Trophoblast cell (in vitro differentiated cells and primary cell): ENCODE measurements around the gene TSSK1B.

Experiments
- DNase-seq, 2 donors: peaks; one replicate each; pipeline ENCODE4 v3.0.0-alpha.2; 2016
- H2AFZ ChIP-seq: 2 replicates; pipeline ENCODE4 v1.6.1; 2013; ENCODE audit warnings: low read length, moderate library complexity, mild to moderate bottlenecking; ENCODE audit not compliant: insufficient read depth, poor library complexity
- H2AK5ac ChIP-seq: 2 replicates; pipeline ENCODE4 v1.6.1; 2013; ENCODE audit warnings: mild to moderate bottlenecking, low read length
- H2BK120ac ChIP-seq: 2 replicates; pipeline ENCODE4 v1.6.1; 2013; ENCODE audit warnings: low read length, mild to moderate bottlenecking, moderate library complexity; ENCODE audit not compliant: insufficient read depth, poor library complexity
- H2BK12ac ChIP-seq: 2 replicates; pipeline ENCODE4 v1.6.1; 2013; ENCODE audit warnings: mild to moderate bottlenecking, low read length, moderate library complexity
- H2BK5ac ChIP-seq: 2 replicates; pipeline ENCODE4 v1.6.1; 2013; ENCODE audit warnings: low read length, low read depth, moderate library complexity, mild to moderate bottlenecking; ENCODE audit not compliant: poor library complexity
- H3K14ac ChIP-seq: 2 replicates; pipeline ENCODE4 v1.6.1; 2013; ENCODE audit warnings: mild to moderate bottlenecking, low read length
- H3K18ac ChIP-seq: 2 replicates; pipeline ENCODE4 v1.6.1; 2013; ENCODE audit warnings: mild to moderate bottlenecking, low read length
- H3K23ac ChIP-seq: 2 replicates; pipeline ENCODE4 v1.6.1; 2013; ENCODE audit warnings: low read length
- H3K27ac ChIP-seq: 2 replicates; pipeline ENCODE4 v1.5.1; 2013; ENCODE audit warnings: low read depth, mild to moderate bottlenecking, inconsistent platforms, low read length, moderate library complexity
- H3K27me3 ChIP-seq: 2 replicates; pipeline ENCODE4 v1.6.1; 2013; ENCODE audit warnings: inconsistent platforms, mild to moderate bottlenecking, low read length, moderate library complexity; ENCODE audit not compliant: insufficient read depth
- H3K36me3 ChIP-seq, 2 experiments: 1 replicate in 1 of 2; 2 replicates in 1 of 2; pipeline ENCODE4 v1.6.1; 2013; ENCODE audit warnings: low read length in 2 of 2, mild to moderate bottlenecking in 2 of 2, moderate library complexity in 1 of 2; ENCODE audit not compliant: insufficient read depth in 2 of 2, control insufficient read depth in 1 of 2
- H3K4ac ChIP-seq: 2 replicates; pipeline ENCODE4 v1.6.1; 2013; ENCODE audit warnings: low read depth, mild to moderate bottlenecking, low read length, moderate library complexity
- H3K4me1 ChIP-seq, 2 experiments: 1 replicate in 1 of 2; 2 replicates in 1 of 2; pipeline ENCODE4 v1.6.1; 2013; ENCODE audit warnings: low read length in 2 of 2, mild to moderate bottlenecking in 2 of 2, moderate library complexity in 1 of 2; ENCODE audit not compliant: insufficient read depth in 2 of 2, control insufficient read depth in 1 of 2
- H3K4me2 ChIP-seq: 2 replicates; pipeline ENCODE4 v1.6.1; 2013; ENCODE audit warnings: inconsistent platforms, mild to moderate bottlenecking, low read length, moderate library complexity
- H3K4me3 ChIP-seq: 2 replicates; pipeline ENCODE4 v1.5.1; 2013; ENCODE audit warnings: mild to moderate bottlenecking, low read depth, low read length, inconsistent platforms
- H3K79me1 ChIP-seq: one replicate; pipeline ENCODE4 v1.6.1; 2013; ENCODE audit warnings: low read length
- H3K79me2 ChIP-seq: 2 replicates; pipeline ENCODE4 v1.6.1; 2013; ENCODE audit warnings: low read length, mild to moderate bottlenecking; ENCODE audit not compliant: control insufficient read depth, insufficient read depth, poor library complexity
- H3K9ac ChIP-seq: 2 replicates; pipeline ENCODE4 v1.6.1; 2013; ENCODE audit warnings: mild to moderate bottlenecking, low read length
- H3K9me3 ChIP-seq: 2 replicates; pipeline ENCODE4 v1.6.1; 2013; ENCODE audit warnings: low read depth, mild to moderate bottlenecking, control low read depth, inconsistent platforms, low read length; ENCODE audit not compliant: insufficient read depth
- H4K12ac ChIP-seq: 2 replicates; pipeline ENCODE4 v1.6.1; 2013; ENCODE audit warnings: low read depth, mild to moderate bottlenecking, low read length, moderate library complexity
- H4K8ac ChIP-seq: 2 replicates; pipeline ENCODE4 v1.6.1; 2013; ENCODE audit warnings: low read depth, mild to moderate bottlenecking, low read length, moderate library complexity
- H4K91ac ChIP-seq: one replicate; pipeline ENCODE4 v1.6.1; 2013; ENCODE audit warnings: low read depth, mild to moderate bottlenecking, low read length, moderate library complexity
- whole genome bisulfite sequencing: extraction: QIAGEN DNeasy Blood & Tissue Kit; methylation state at CpG from one replicate; pipeline ENCODE4 v1.1.7; 2013; ENCODE audit warnings: missing lambda C conversion rate; ENCODE audit not compliant: insufficient read length, insufficient coverage; ENCODE audit errors: extremely low coverage; 5-methylcytosine and 5-hydroxymethylcytosine counted together

The TSSK1B gene

DNA sequence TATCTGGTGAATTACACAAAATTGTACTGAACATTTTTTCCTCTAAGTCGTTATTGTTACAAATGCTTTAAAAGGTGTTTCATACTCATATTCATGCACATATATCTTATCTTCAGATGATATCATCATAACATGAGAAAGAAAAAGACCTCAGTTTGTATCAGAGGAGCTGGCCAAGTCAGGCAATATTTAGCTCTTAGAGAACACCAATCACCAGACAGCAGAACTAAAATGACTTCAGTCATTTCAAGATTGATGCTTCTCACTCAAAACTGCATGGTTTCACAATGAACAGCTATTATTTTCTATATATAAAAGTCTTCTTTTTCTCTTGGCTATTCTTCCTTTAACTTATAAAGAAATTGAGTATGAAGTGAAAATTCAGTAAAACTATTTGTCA, 44.6 kb downstream of the TSSK1B start:
- Histone ChIP-seq H2BK12ac (no peak overlapping the region), H3K9ac (no peak overlapping the region), H2AFZ (no peak overlapping the region), H3K27me3 (no peaks in the 10 kb centered on the region), H3K4me3 (no peak overlapping the region), H4K91ac (no peak overlapping the region), H4K8ac (no peak overlapping the region), H2AK5ac (no peak overlapping the region), H3K9me3 (no peaks in the 10 kb centered on the region), H3K4me1 (no peaks in the 10 kb centered on the region), H2BK5ac (no peak overlapping the region), H3K4ac (no peak overlapping the region), H3K14ac (no peak overlapping the region), H3K4me2 (no peak overlapping the region), H4K12ac (no peak overlapping the region), H3K79me2 (no peaks in the 10 kb centered on the region), H3K36me3 (no peaks in the 10 kb centered on the region), H3K23ac (no peak overlapping the region), H3K79me1 (no peaks in the 10 kb centered on the region), H2BK120ac (no peak overlapping the region), H3K27ac (no peak overlapping the region), H3K18ac (no peak overlapping the region)
- no CpG with 5 or more reads among the region's 1 CpG for WGBS
- DNase-seq = no peak

- no peak overlapping the region for H3K4me2 ChIP-seq
- WGBS = no CpG with 5 or more reads among the region's 4 CpGs
Measured at GRCh38 chr5:113389116-113389515, 45.7 kb downstream of the TSSK1B start.

DNA sequence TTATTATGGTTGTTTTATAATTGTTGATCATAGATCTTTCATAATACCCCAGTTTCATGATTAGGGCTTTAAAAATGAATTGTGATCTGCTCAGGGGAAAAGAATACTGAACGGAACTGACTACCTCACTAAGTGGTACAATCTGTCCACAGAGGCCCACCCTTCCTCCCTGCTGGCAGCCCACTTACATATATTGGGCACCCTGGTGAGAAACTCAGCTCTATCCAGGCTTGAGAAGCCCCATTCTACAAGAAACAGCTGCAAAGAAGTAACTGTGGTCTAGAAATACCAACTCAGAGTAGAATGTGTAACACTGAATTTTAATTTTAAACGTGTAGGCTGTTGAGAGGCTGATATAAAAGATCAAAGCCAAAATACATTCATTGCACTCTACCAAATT, 46.9 kb downstream of the TSSK1B start:
- H3K4me1 ChIP-seq = no peaks in the 10 kb centered on the region
- H2AK5ac ChIP-seq = no peak overlapping the region
- no peak overlapping the region for H4K8ac ChIP-seq
- no peak for DNase-seq
- no peaks in the 10 kb centered on the region for H3K36me3 ChIP-seq
- no peak overlapping the region for H2BK120ac ChIP-seq
- no peaks in the 10 kb centered on the region for H3K27me3 ChIP-seq
- H2BK5ac ChIP-seq = no peak overlapping the region
- no peak overlapping the region for H3K4ac ChIP-seq
- H3K18ac ChIP-seq = no peak overlapping the region
- H3K9me3 ChIP-seq = no peaks in the 10 kb centered on the region
- H3K79me2 ChIP-seq = no peaks in the 10 kb centered on the region
- no peak overlapping the region for H3K9ac ChIP-seq
- no peak overlapping the region for H4K91ac ChIP-seq
- no peak overlapping the region for H3K4me2 ChIP-seq
- H3K4me3 ChIP-seq = no peak overlapping the region
- WGBS = no CpG with 5 or more reads among the region's 2 CpGs
- H3K27ac ChIP-seq = no peak overlapping the region
- no peak overlapping the region for H4K12ac ChIP-seq
- no peak overlapping the region for H2AFZ ChIP-seq
- H3K23ac ChIP-seq = no peak overlapping the region
- no peak overlapping the region for H2BK12ac ChIP-seq
- H3K79me1 ChIP-seq = no peaks in the 10 kb centered on the region
- no peak overlapping the region for H3K14ac ChIP-seq

More at GRCh38 chr5:113389116-113389515, 45.7 kb downstream of the TSSK1B start:
- no peaks in the 10 kb centered on the region for H3K27me3 ChIP-seq
- H4K8ac ChIP-seq = no peak overlapping the region
- H3K14ac ChIP-seq = no peak overlapping the region
- H3K9ac ChIP-seq = no peak overlapping the region
- H3K4ac ChIP-seq = no peak overlapping the region
- no peak overlapping the region for H2AFZ ChIP-seq
- no peaks in the 10 kb centered on the region for H3K9me3 ChIP-seq
- H3K27ac ChIP-seq = no peak overlapping the region
- H3K79me1 ChIP-seq = no peaks in the 10 kb centered on the region
- H3K4me1 ChIP-seq = no peaks in the 10 kb centered on the region
- no peak overlapping the region for H2AK5ac ChIP-seq
- H2BK12ac ChIP-seq = no peak overlapping the region
- no peaks in the 10 kb centered on the region for H3K36me3 ChIP-seq
- H3K79me2 ChIP-seq = no peaks in the 10 kb centered on the region
- H3K23ac ChIP-seq = no peak overlapping the region
- no peak overlapping the region for H3K4me3 ChIP-seq
- H4K12ac ChIP-seq = no peak overlapping the region
- H4K91ac ChIP-seq = no peak overlapping the region
- H2BK120ac ChIP-seq = no peak overlapping the region
- no peak overlapping the region for H3K18ac ChIP-seq
- no peak overlapping the region for H2BK5ac ChIP-seq
- DNase-seq = no peak

DNA sequence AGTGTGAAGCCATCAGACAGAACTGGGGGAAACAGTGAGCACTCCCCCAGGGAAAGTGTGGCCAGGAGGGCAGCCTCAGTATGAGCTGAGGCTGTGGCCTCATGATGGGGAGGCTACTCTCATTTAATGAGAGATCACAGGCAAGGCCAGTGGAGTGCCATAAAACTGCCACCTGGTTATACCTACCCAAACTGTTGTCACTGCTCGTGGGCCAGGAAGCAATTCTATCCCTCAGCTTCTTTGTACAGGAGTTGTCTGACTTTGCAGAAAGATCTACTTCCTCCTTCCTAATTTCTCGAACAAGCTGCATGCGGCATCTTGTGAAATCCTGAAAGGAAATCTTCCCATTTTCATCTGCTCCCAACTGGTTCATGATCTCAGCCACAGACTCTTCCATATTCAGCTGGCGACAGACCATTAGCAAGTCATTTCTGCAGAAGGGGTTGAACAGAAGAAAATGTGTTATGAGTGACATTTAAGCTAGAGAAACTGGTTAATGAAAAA, 50.0 kb downstream of the TSSK1B start:
- Histone ChIP-seq H3K79me1 (no peaks in the 10 kb centered on the region), H3K14ac (no peak overlapping the region), H2AK5ac (no peak overlapping the region), H3K9ac (no peak overlapping the region), H2BK12ac (no peak overlapping the region), H3K27ac (no peak overlapping the region), H3K27me3 (no peaks in the 10 kb centered on the region), H3K18ac (no peak overlapping the region), H3K36me3 (no peaks in the 10 kb centered on the region), H4K12ac (no peak overlapping the region), H2AFZ (no peak overlapping the region), H3K4ac (no peak overlapping the region), H4K91ac (no peak overlapping the region), H3K4me1 (no peaks in the 10 kb centered on the region), H3K23ac (no peak overlapping the region), H3K79me2 (no peaks in the 10 kb centered on the region), H2BK120ac (no peak overlapping the region), H2BK5ac (no peak overlapping the region), H3K4me2 (no peak overlapping the region), H4K8ac (no peak overlapping the region), H3K4me3 (no peak overlapping the region), H3K9me3 (no peaks in the 10 kb centered on the region)
- no peak for DNase-seq
- no CpG with 5 or more reads among the region's 4 CpGs for WGBS
